HL-60 (cell line): ENCODE measurements around the gene SSTR1.

Experiments used
- CTCF ChIP-seq: IDR thresholded peaks from one replicate; pipeline ENCODE4 v1.5.1; 2011; ENCODE audit warnings: low read length, control low read depth, inconsistent platforms; ENCODE audit not compliant: insufficient read depth
- GABPA ChIP-seq: IDR thresholded peaks from 2 replicates; pipeline ENCODE4 v1.6.1; 2012; ENCODE audit warnings: low read depth
- POLR2AphosphoS5 ChIP-seq: IDR thresholded peaks from 2 replicates; pipeline ENCODE4 v1.6.1; 2012; ENCODE audit warnings: low read depth
- REST ChIP-seq: IDR thresholded peaks from 2 replicates; pipeline ENCODE4 v1.6.1; 2012; ENCODE audit warnings: low read depth; ENCODE audit not compliant: insufficient replicate concordance
- SPI1 ChIP-seq: IDR thresholded peaks from 2 replicates; pipeline ENCODE4 v1.6.1; 2012; ENCODE audit warnings: low read depth, mild to moderate bottlenecking, borderline replicate concordance

GRCh38 chr14:38238332-38238731, 30.6 kb downstream of the SSTR1 start:
- TF ChIP-seq CTCF: no peak
- TF ChIP-seq POLR2AphosphoS5: no peak
- no peak for TF ChIP-seq GABPA
- no peak for TF ChIP-seq REST
- TF ChIP-seq SPI1: no peak
